HG03095 (cell line): ENCODE measurements around the gene GPR146.
"Not testable (repeated sequence)": the region's sequence is repeated elsewhere in the genome, so short reads cannot be mapped to it uniquely, and the experiment has no call there.

Experiments
- ATAC-seq: cut with Tn5 transposase; IDR thresholded peaks from one replicate; pipeline ENCODE4 v1.9.1; 2021; ENCODE audit warnings: moderate library complexity; ENCODE audit not compliant: unreplicated experiment

GPR146 gene

DNA sequence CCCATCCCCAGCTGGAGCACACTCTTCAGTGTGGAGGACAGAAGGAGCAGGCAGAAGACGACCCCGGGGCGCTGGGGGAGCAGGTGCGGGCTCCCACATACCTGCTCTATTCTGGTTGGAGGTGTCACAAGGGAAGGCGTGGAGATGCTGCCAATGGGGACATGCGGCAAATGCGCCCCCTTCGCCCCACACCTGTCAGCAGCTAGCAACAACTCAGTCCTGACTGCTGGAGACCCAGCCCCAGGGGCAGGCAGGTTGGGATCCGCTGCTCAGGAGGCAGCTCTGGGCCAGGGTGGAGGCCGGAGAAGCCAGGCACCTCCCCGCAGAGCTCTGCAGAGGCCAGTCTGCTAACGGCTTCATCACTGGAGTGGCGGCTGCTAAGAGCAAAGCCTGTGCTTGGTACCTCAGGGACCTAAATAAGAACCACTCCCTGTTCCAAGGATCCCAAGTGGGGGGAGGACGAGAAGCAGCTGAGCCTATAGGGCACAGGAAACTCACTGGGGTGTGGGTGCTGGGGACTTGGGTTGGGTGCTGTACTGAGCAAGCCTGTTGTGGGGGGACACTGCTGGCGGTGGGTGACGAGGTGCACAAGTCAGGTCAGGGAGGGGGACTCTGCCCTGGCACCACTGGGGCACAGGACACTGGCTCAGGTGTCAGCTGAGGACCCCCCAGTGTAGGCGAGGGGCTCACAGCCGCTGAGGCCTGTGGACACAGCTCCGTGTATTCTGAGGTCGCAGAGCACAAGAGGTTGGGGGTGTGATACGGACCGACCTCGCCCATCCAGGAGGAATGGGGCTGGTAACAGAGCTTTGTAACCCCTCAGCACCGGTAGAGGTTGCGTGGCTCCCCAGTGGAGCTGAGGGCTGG lies 19.2 kb upstream of the GPR146 start:
- no peak for ATAC-seq

DNA sequence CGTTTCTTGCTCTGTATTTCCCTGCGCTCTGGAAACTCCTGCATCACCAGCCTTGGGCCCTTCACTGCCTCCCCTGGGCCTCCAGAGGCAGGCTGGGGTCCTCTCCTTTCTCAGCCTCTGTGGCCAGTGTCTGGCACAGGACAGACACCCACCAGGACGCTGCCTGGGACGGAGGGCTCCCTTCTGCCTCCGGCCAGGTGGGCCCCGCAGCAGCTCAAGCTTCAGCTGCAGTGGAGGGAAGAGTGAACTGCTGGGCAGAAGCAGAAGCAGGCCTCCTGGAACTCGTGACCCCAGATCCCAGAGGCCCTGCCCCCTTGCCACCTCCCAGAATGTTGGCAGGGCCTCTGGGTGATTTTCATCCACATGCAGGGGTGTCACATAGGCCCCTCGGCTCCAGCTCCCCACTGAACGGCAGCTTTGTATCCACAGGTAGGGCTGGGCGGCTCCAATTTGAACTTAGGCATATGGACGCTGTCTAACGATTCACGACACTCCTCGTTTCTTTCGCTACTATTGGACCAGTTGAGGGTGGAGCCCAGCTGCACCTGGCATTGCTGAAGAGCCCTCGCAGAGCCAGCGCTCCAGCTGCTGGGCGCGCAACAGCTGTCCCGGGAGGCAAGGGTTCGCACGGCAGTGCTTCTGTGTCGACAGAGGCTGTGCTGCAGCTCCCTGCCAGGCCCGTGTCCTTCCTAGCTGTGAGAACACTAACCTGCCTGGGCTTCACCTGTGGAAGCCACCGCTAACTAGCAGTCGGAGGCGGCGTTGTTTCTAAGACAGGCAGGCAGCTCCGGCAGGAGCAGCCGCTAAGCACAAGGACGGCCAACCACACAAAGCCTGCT lies 18.4 kb upstream of the GPR146 start:
- ATAC-seq = no peak

DNA sequence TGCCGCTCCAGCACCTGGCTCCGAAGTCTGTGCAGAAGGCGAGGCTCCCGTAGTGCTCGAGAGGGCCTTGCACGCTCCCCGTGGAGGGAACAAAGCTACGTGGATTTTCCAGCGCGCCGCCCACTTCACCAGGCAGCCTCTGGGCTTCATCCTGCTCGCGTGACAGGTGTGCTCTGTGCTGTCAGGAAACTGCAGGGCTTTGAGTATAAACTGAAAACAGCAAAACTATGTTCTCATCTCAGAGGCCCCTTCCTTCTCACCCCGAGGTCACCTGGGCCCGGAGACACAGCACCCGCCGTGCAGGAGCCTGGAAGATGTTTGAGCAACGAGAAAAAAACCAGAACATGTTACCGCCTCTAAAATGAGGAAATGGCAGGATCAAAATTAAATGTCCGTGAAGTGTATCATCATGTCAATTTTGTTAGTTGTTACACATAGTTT lies 17.6 kb upstream of the GPR146 start:
- no peak for ATAC-seq

DNA sequence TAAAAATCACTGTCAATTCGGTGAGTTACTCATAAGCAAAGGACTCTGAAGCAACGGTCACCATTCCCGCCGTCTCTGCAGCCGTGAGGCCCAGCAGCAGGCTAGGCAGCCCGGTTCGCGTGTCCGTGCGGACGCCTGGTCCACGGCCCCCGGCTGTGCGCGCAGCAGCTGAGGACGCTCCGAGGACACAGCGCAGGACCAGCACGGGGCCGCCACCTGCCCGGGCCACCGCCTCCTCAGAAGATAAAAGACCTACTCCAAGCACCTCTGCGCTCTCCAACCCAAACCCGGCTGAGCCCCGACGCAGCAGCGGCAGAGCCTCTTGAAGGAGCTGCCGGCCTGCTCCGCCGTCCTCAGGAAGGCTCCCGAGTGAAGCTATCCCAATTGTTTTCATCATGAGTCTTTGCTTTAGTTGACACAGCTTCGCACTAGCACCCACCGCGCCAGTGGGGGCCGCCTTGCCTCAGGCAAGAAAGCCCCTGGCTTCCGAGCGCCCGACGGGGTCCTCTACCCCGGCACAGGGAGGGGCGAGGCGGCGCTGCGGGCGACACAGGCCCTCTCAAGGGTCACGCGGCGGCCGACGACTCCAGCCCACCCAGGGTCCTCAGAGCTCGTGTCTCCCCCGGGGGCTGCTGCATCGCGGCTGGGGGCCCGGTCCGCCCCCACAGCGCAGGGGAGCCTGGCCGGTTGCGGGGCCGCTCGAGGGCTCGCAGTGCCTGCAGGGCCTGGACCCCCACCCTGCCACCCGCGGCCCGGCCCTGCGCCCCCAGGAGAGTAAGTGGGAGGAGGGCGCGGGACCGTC lies 16.9 kb upstream of the GPR146 start:
- ATAC-seq = no peak

DNA sequence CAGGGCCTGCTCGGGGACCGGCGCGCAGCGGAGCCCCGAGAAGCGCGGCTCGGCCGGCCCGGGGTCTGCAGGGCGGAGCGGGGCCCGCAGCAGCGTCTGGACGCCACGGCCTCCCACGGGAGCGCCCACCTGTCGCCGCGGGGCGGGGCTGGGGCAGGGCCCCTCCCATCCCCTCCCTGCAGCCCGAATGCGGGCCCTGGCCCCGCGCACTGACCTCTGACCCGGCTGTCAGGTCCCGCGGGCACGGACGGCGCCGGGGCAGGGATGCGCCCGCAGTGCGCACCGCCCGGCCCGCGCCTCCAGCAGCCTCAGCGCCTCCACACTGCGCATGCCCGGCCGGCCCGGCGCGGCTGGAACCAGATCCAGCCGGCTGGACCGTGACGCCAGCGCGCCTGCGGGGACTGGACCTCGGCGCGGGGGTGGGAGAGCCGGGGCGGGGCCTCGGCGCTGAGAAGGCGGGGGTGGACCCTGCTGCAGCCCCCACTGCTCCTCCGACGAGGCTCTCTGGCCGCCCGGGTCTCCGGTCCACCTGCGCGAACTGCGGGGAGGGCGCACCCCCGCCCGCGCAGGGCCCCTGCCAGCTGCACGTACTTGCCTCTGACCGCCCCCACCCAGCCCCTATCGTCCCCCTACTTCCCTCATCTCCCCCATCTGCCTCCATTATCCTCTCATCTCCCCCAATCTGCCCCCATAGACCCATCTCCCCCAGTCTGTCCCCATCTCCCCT lies 16.1 kb upstream of the GPR146 start:
- ATAC-seq = peak; percentile 35

DNA sequence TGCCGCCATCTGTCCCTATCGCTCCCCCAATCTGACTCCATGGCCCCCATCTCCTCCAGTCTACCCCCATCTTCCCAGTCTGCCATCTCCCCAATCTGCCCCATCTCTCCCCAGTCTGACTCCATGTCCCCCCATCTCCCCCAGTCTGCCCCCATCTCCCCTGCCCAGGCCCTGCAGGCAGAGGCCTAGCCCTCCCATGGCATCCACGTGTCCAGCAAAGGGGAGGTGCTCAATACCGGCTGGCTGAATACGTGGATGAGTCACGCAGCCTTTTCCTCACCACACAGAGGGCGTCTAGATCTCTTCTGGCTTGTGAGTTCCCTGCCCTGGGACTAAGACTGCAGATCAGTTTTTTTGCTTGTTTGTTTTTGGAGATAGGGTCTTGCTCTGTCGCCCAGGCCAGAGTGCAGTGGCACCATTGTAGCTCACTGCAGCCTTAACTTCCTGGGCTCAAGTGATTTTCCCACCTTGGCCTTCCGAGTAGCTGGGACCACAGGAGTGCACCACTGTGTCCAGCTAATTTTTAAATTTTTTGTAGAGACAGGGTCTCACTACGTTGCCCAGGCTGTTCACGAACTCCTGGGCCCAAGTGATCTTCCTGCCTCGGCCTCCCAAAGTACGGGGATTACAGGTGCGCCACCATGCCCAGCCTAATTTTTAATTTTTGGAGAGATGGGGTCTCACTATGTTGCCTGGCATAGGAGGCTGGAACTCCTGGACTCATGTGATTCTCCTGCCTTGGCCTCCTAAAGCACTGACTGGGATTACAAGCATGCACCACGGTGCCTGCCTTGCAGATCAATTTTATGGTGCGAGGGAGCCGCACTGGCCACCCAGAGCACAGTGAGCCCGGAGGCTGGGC lies 15.3 kb upstream of the GPR146 start:
- no peak for ATAC-seq

DNA sequence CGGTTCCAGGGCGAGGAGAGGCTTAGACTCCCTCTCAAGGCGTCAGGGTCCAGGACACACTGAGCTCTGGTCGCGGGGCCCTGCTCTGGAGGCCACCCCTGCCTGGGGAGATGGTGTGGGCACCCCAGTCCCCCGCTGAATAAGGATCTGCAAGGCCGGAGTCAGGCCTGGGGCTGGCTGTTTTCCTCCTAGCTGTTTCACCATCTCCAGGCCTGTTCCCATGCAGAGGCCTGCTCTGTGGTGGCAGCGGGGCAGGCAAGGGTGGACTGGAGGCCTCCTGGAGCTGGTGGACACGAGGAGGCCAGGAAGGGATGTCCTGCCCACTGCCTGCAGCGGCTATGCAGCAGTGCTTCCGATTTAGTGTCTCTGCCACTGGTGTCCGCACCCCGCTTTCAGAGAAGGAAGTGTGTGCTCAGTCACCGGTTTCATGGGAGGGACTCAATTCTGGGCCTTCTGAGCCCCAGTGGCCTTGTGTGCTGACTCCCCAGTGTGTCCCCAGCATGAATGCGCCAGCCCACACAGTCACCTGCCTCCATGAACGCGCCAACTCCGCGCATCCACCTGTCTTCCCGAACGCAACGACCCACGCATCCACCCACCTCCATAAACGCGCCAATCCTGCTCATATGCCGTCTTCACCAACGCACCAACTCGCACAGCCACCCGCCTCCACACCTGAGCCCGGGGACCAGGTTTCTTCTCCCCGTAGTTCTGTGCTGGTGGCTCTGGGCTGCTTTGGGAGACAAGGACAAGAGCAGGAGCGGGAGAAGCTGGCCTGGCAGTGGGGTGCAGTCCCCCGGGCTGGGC lies 14.5 kb upstream of the GPR146 start:
- ATAC-seq = no peak

DNA sequence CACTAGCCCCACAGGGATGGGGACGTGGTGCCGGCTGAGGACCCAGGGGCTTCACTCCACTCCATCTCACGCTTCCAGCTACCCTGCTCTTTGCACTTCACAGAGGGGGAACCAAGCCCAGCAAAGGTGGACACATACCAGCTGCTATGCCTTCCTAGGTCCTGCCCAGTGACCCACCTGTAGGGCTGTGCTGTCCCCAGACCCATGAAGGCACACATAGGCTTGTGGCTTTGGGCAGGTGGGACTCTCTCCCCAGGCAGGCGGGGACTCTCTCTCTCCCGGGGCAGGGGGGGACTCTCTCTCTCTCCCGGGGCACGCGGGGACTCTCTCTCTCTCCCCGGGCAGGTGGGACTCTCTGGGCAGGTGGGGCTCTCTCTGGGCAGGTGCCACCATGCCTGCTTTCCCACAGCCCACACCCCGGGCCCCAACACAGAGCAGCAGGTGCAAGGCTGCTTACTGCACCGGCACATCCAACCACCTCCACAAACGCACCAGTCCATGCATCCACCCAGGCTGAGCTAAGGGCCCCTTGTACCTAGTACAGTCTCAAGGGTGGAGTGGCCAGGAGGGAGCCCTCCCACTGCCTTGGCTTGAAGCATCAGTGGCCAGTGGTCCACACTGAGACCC lies 13.8 kb upstream of the GPR146 start:
- ATAC-seq = no peak

DNA sequence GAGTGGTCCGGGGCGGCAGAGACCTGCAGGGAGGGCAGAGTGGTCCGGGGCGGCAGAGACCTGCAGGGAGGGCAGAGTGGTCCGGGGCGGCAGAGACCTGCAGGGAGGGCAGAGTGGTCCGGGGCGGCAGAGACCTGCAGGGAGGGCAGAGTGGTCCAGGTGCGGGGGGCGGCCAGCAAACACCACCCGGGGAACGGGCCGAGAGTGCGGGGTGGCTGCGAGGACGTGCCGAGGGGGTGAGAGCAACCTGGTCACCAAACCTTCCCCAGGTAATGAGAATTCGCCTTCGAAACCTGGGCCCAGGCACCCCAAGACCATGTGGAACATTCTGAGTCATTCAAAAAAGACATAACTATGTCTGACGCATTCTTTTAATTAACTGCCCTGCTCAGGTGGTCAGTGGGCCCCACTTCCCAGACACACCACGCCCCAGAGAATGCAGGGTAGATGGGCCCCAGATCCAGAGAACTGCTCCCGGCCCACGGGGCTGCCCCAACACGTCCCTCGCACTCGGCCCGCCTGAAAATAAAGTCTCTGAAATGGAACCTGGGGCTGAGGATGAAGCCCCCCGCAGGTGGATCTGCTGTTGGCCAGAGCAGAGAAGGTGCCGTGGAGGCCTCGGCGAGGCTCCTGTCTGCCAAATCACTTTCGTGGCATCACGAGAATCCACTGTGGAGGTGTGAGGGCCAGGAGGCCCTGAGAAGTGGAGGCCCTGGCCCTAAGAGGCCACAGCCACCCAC lies 12.5 kb upstream of the GPR146 start:
- no peak for ATAC-seq

DNA sequence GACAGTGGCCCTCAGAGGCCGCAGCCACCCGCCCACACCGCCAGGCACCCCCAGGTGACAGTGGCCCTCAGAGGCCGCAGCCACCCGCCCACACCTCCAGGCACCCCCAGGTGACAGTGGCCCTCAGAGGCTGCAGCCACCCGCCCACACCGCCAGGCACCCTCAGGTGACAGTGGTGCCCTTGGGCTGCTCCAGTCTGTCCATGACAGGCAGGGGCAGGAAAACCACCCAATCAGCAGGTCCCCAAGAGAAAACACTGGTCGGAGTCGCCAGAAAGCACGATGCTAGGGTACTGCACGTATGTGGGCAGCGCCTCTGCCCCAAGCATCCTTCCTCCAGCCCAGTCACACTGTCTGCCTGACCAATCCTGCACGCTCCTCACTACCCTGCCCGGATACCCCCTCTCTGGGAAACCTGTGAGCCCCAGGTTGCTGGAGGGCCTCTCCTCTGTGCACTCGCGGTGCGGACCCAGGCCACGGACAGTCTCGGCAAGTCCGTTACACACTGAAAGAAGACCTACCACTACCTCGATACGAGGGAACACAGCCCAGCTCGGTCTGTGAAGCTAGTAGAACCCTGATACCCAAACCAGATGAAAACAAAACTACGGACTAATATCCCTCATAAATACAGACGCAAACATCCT lies 11.7 kb upstream of the GPR146 start:
- ATAC-seq = no peak

DNA sequence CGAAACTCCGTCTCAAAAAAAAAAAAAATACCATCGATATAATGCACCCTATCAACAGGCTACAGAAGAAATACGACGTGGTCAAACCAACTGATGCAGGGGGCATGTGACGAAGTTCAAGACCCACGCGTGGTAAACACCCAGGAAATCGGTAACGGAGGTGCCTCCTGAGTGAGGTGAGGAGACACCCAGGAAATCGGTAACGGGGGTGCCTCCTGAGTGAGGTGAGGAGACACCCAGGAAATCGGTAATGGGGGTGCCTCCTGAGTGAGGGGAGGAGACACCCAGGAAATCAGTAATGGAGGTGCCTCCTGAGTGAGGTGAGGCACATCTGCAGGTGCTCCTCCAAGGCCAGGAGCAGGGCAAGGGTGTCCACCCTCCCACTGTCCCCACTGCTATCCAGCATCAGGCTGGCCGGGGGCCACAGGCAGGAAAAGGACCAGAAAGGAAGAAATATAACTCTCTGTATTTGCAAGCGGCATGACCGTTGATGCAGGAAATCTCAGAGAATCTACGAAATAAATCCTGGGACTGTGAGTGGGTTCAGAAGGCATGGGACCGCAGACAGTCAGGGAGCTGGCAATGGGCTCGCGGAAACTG lies 10.7 kb upstream of the GPR146 start:
- ATAC-seq = no peak

DNA sequence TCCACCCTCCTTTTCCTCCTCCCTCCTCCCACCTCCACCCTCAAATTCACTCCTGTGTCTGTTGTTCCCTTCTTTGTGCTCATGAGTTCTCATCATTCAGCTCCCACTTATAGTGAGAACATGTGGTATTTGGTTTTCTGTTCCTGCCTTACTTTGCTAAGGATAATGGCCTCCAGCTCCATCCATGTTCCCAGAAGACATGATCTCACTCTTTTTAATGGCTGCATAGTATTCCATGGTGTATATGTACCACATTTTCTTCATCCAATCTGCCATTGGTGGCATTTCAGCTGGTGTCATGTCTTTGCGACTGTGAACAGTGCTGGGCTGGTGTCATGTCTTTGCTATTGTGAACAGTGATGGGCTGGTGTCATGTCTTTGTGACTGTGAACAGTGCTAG lies 9.6 kb upstream of the GPR146 start:
- ATAC-seq = not testable (repeated sequence)

DNA sequence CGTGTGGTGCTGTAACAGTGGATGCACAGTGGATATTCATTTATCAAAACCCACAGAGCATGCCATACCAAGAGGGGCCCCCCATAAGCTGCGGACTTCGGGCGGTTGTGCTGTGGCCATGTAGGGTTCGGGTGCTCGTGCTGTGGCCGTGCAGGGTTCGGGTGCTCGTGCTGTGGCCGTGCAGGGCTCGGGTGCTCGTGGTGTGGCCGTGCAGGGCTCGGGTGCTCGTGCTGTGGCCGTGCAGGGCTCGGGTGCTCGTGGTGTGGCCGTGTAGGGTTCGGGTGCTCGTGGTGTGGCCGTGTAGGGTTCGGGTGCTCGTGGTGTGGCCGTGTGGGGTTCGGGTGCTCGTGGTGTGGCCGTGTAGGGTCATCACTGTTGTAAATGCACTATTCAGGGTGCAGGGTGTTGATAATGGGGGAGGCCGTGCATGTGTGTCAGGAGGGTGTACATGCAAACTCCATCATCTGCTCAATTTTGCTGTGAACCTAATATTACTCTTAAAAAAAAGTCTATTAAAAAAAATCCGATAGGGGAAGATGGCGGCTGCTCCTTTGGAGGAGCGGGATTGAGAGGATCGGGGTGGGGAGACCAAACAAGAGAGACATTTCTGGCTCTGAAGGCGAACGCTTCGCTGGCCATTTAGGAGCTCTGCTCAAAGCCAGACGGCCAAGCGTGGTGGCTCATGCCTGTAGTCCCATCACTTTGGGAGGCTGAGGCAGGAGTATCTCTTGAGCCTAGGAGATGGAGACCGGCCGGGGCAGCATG lies 8.0 kb upstream of the GPR146 start:
- ATAC-seq = not testable (repeated sequence)

DNA sequence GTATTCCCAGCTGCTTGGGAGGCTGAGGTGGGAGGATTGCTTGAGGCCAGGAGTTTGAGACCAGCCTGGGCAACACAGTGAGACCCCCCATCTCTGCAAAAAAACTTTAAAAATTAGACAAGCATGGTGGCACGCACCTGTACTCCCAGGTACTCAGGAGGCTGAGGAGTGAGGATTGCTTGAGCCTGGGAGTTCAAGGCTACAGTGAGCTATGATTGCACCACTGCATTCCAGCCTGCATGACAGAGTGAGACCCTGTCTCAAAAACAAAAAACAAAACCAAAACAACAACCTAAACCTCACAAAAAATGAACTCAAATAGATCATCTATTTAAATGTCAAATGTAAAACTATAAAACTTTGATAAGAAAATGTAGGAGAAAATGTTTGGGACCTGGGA lies 4.1 kb upstream of the GPR146 start:
- ATAC-seq = not testable (repeated sequence)

DNA sequence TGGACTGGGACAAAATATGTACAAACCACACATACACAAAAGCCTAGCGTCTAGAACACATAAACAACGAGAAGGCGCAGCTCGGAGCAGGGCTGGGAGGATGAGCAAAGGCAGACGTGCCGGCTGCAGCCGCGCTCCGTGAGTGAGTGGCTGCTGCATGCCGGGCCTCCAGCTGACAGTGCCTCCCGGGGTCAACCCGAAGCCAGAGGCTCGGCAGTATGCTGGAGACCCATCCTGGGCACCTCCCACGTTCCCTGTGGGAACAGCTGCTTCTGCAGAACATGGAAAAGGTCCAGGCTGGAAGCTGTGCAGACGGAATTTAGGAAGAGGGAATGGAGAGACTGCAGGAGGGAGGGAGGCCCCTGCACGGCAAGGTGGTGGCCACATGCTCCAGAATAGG lies 3.6 kb upstream of the GPR146 start:
- ATAC-seq = no peak
